WERI-Rb-1 (cell line): Measurements from ENCODE around the gene ZKSCAN1.
"Not testable (repeated sequence)": the region's sequence is repeated elsewhere in the genome, so short reads cannot be mapped to it uniquely, and the experiment has no call there.

Experiments
- DNase-seq: peaks from one replicate; pipeline ENCODE4 v3.0.0-alpha.2; 2020
- H3K27ac ChIP-seq: fragments of 250-450 bp; sonication (Bioruptor Pico); 2 replicates; pipeline ENCODE4 v1.5.1; 2020; ENCODE audit warnings: mild to moderate bottlenecking, moderate library complexity
- H3K27me3 ChIP-seq: fragments of 250-450 bp; sonication (Bioruptor Pico); 2 replicates; pipeline ENCODE4 v1.5.1; 2021; ENCODE audit warnings: mild to moderate bottlenecking, low read depth, moderate library complexity; ENCODE audit not compliant: insufficient read depth, severe bottlenecking
- H3K36me3 ChIP-seq: fragments of 250-450 bp; sonication (Bioruptor Pico); 2 replicates; pipeline ENCODE4 v1.5.1; 2020; ENCODE audit warnings: mild to moderate bottlenecking, moderate library complexity
- H3K4me3 ChIP-seq: 2 replicates; pipeline ENCODE4 v1.5.1; 2011; ENCODE audit warnings: low read depth, mild to moderate bottlenecking, control low read depth, low read length
- H3K9me3 ChIP-seq: fragments of 250-450 bp; sonication (Bioruptor Pico); 2 replicates; pipeline ENCODE4 v1.5.1; 2021; ENCODE audit warnings: mild to moderate bottlenecking, moderate library complexity; ENCODE audit not compliant: severe bottlenecking
- TF ChIP-seq, protein P1 (sequence below): IDR thresholded peaks from 2 replicates; pipeline ENCODE4 v1.5.1; 2011; ENCODE audit warnings: low read depth, mild to moderate bottlenecking, control low read depth, inconsistent platforms, low read length

Gene ZKSCAN1

DNA sequence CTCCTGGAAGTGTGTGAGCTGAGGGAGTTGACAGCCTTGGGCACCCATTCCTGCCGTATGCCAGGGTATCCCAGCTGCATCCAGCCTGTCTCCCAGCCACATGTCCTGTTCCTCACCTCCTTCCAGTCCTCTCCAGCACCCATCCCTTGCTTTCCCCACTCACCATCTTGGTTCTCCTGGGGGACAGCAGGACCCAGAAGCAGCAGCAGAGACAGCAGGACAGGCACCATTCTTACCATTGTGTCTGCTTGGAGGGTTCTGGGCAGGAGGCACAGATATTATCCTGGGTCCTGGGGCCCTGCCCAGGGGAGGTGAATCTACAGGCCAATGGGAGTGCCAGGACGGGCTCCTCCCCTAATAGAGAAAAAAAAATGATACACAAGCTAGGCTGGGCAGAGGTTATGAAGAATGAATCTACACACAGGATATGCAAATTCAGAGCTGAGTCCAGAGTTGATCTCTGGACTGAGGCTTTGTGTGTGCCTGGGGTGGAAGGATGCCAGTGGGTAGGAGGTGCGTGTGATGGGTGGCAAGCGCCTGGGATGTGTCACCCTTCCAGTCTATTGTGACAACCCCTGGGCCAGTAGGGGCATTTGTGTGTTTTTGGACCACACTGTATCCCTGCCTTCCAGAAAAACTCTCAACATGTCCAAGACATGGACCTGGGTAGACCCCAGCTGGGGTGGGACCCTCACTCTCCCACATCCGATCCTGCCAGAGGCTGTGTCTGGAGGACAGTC is 39.4 kb upstream of the ZKSCAN1 start, which contains the start of gene AZGP1:
Gene AZGP1 (minus strand): TSS at position 250 of the 740 bp plus-strand sequence. CDS start 11 bp downstream, at position 239.
- H3K4me3 ChIP-seq = no peak within 1 kb of the TSS
- no peaks in the 10 kb centered on the region for H3K36me3 ChIP-seq
- DNase-seq = no peak

DNA sequence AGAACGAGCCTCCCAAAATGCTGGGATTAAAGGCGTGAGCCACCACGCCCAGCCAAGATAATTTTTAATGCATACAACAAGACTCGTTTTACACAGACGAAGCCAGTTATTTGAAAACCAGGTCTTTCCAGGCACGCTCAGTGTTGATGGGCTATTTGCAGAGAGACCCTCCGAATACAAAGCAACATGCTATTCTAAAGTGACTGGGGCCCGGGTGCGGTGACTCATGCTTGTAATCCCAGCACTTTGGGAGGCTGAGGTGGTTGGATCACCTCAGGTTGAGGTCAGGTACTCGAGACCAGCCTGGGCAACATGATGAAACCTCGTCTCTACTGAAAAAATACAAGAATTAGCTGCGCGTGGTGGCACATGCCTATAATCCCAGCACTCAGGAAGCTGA is 38.8 kb upstream of the ZKSCAN1 start:
- no peak overlapping the region for H3K27ac ChIP-seq
- TF ChIP-seq, protein P1, sequence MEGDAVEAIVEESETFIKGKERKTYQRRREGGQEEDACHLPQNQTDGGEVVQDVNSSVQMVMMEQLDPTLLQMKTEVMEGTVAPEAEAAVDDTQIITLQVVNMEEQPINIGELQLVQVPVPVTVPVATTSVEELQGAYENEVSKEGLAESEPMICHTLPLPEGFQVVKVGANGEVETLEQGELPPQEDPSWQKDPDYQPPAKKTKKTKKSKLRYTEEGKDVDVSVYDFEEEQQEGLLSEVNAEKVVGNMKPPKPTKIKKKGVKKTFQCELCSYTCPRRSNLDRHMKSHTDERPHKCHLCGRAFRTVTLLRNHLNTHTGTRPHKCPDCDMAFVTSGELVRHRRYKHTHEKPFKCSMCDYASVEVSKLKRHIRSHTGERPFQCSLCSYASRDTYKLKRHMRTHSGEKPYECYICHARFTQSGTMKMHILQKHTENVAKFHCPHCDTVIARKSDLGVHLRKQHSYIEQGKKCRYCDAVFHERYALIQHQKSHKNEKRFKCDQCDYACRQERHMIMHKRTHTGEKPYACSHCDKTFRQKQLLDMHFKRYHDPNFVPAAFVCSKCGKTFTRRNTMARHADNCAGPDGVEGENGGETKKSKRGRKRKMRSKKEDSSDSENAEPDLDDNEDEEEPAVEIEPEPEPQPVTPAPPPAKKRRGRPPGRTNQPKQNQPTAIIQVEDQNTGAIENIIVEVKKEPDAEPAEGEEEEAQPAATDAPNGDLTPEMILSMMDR = no peak
- H3K9me3 ChIP-seq = no peaks in the 10 kb centered on the region
- no peaks in the 10 kb centered on the region for H3K27me3 ChIP-seq
- no peak overlapping the region for H3K4me3 ChIP-seq
- no peak for DNase-seq
- no peaks in the 10 kb centered on the region for H3K36me3 ChIP-seq

More for the DNA sequence above, 39.4 kb upstream of the ZKSCAN1 start, which contains the start of gene AZGP1:
- TF ChIP-seq, protein P1 = no peak
- H3K9me3 ChIP-seq = no peaks in the 10 kb centered on the region
- no peaks in the 10 kb centered on the region for H3K27me3 ChIP-seq
- no peak within 1 kb of the TSS for H3K27ac ChIP-seq

DNA sequence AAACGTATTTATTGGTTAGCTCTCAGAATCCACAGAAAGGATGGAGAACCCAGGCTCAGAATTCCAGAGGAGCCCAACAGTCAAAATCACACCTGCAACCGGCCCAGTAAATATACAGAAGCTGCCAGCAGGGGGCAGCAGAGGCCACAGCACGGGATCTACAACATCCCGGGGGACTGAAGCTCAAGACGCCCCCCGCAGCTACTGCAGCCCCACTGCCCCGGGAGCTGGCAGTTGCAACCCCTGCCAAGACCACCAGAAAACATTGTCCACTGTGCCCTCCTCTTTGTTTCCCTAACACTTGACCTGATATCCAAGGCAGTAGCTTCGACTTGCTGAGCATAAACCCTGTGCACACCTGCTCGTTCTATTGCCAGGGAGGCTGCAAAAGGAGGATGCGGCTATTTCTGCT is 35.6 kb upstream of the ZKSCAN1 start:
- H3K27ac ChIP-seq, H3K36me3 ChIP-seq, H3K27me3 ChIP-seq, H3K4me3 ChIP-seq, H3K9me3 ChIP-seq: not testable (repeated sequence)
- TF ChIP-seq, protein P1 = peak; percentile 48
- peak; percentile 57 for DNase-seq

DNA sequence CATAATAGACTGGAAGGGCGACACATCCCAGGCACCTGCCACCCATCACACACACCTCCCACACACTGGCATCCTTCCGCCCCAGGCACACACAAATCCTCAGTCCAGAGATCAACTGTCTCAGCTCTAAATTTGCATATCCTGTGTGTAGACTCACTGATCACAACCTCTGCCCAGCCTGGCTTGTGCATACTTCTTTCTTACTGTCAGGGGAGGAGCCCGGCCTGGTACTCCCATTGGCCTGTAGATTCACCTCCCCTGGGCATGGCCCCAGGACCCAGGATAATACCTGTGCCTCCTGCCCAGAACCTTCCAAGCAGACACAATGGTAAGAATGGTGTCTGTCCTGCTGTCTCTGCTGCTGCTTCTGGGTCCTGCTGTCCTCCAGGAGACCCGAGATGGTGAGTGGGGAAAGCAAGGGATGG is 34.9 kb upstream of the ZKSCAN1 start:
- not testable (repeated sequence) for DNase-seq, H3K9me3 ChIP-seq, H3K36me3 ChIP-seq, H3K4me3 ChIP-seq, H3K27me3 ChIP-seq, H3K27ac ChIP-seq

DNA sequence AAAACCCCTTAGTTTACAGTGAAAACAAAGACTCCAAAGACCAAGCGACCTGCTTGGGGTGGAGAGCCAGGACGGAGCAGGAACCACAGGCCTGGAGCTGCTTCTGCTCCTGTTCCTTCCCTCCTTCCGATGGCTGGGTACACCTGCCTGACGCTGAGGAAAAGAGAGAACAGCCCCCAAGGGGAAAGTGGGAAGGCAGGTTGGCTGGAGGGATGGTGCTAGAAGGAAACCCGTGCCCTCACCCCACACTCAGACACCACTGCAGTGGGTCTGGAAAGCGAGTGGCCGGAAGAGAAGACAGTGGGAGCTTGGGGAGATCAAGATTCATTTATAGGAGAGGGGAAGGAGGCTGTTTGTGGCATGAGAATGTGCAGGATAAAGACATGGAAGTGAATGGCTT is 34.3 kb upstream of the ZKSCAN1 start:
- H3K4me3 ChIP-seq, H3K27me3 ChIP-seq, DNase-seq, H3K36me3 ChIP-seq, H3K27ac ChIP-seq, H3K9me3 ChIP-seq: not testable (repeated sequence)

DNA sequence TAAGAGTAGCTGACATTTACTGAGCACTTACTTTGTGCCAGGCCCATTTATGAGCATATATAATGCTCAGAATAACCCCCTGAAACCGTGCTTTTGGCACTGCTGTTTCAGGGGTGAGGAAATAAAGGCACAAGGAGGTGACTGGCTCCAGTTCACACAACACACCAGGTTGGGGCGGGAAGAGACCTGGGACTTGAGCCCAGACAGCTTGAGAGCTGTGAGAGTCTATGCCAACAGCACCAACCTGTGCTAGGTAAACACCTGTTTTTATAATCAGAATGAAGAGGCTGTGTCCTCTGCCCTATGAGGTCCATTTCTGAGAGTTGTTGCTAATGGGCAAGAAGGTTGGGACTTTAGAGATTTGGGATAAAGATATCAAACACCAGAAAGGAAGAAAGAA is 30.8 kb upstream of the ZKSCAN1 start:
- Histone ChIP-seq H3K27ac (no peak overlapping the region), H3K36me3 (no peaks in the 10 kb centered on the region), H3K4me3 (no peak overlapping the region), H3K27me3 (no peaks in the 10 kb centered on the region), H3K9me3 (no peaks in the 10 kb centered on the region)
- no peak for DNase-seq
- TF ChIP-seq, protein P1 = no peak

DNA sequence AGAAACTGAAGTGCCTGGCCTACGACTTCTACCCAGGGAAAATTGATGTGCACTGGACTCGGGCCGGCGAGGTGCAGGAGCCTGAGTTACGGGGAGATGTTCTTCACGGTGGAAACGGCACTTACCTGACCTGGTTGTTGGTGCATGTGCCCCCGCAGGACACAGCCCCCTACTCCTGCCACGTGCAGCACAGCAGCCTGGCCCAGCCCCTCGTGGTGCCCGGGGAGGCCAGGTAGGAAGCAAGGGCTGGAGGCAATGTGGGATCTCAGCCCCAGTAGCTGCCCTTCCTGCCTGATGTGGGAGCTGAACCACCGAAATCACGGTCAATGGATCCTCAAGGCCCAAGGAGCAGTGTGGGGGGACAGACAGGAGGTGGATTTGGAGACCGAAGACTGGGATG is 28.1 kb upstream of the ZKSCAN1 start:
- H3K27ac ChIP-seq, H3K4me3 ChIP-seq, H3K27me3 ChIP-seq, H3K9me3 ChIP-seq, H3K36me3 ChIP-seq, DNase-seq: not testable (repeated sequence)
